Cortex of kidney (tissue), 1 donor: ENCODE results near the gene CBR3.
"Not testable (repeated sequence)": the region's sequence is repeated elsewhere in the genome, so short reads cannot be mapped to it uniquely, and the experiment has no call there.

Experiments
- DNase-seq: peaks from one replicate; lab custom pipeline; 2025; lab: John Stamatoyannopoulos, UW

The CBR3 gene

DNA sequence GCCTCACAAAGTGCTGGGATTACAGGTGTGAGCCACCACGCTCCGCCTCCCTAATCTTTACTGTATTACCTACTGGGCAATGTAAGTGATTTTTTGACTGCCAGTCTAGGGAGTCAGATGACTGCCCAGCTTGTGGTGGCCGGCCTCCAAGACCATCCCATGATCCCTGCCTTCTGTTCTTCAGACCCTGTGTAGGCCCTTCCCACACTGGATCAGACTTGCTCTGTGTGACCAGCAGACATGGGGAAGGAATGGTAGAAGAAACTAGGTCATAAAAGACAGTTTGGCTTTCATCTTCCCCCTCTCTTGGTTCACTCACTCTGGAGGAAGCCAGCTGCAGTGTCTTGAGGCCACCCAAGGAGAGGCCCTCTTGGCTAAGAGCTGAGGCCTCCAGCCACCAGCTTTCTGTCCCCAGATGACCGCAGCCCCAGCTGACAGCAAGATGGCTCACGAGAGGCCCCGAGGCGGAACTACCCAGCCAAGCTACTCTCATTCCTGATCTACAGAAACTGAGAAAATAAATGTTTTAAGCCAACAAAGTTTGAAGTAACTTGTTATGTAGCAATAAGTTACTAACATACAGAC, 14.5 kb upstream of the CBR3 start:
- no peak for DNase-seq

DNA sequence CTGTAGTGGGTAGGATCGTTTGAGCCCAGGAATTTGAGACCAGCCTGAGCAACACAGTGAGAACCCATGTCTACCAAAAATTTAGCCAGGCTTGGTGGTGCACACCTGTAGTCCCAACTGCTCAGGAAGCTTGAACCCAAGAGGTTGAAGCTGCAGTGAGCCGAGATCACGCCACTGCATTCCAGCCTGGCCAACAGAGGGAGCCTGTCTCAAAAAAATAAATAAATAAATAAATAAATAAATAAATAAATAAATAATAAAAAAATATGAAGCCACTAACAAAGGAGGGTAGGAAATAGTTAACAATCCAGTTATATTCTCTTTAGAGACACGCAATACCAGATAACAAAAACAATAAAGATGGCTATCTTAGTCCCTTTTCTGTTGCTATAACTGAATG, 11.9 kb upstream of the CBR3 start:
- DNase-seq, result no peak

- no peak for DNase-seq
Observed at GRCh38 chr21:36124395-36124794, 10.5 kb upstream of the CBR3 start.

DNA sequence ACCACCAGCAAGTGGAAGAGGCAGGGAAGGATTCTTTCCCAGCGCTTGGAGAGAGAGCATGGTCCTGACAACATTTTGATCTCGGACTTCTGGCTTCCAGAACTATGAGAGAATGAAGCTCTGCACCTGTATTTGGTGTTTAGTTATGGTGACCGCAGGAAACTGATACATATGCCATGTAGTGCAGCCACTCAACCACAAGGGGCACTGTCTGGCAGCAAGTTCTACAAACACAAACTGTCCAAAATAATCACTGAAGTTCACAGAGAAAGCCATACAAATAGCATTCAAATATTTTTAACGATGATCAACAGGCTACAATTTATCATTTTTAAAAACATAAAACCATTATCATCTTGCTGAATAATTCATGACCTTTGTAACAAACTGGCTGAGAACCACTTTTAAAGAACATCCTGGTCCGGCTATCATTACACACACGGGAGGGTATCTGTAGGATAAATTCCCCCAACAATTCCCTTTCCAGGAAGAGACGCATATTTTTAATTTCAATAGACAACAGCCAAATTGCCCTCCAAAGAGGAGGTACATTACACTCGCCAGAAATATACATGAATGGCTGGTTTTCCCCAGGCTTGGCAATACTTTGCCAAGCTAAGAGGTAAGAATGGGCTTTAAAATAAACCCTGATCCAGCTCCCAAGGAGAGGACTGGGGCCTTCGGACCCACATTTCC, 9.2 kb upstream of the CBR3 start:
- no peak for DNase-seq

GRCh38 chr21:36126208-36126565, 8.7 kb upstream of the CBR3 start:
- no peak for DNase-seq

DNA sequence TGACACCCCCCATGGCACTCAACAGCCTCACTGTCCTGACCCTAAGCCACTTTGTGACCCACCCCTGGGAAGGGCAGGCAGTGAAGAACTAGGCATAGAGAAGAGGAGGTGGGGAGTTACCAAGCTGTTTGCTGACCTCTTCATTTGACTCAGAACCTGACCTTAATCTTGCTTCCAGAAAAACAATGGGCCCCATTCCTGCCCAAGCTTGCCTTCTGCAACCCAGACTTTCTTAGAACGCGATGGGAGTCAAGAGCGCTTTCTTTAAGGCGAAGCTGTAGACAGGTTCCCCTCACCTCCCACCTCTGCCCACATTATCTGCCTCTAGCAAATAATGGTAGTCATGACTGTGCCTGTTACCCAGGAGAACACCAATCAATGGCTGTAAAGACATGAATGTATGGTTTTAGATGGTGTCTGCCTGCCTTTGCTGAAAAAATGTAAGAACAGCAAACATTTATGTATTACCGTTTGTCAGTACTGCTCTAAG, 8.2 kb upstream of the CBR3 start:
- no peak for DNase-seq

GRCh38 chr21:36127250-36127904, 7.5 kb upstream of the CBR3 start:
- DNase-seq, result no peak

- DNase-seq, result no peak
Observed at GRCh38 chr21:36127977-36128376, 6.9 kb upstream of the CBR3 start.

GRCh38 chr21:36129219-36129618, 5.7 kb upstream of the CBR3 start:
- DNase-seq, result no peak

DNA sequence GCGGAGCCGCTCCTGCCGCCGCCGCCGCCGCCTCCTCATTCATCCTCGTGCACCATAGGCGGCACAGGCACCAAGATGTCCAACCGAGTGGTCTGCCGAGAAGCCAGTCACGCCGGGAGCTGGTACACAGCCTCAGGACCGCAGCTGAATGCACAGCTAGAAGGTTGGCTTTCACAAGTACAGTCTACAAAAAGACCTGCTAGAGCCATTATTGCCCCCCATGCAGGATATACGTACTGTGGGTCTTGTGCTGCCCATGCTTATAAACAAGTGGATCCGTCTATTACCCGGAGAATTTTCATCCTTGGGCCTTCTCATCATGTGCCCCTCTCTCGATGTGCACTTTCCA, 4.5 kb upstream of the CBR3 start:
- DNase-seq, result not testable (repeated sequence)

- DNase-seq, result not testable (repeated sequence)
Observed at GRCh38 chr21:36130839-36131238, 4.0 kb upstream of the CBR3 start.

DNA sequence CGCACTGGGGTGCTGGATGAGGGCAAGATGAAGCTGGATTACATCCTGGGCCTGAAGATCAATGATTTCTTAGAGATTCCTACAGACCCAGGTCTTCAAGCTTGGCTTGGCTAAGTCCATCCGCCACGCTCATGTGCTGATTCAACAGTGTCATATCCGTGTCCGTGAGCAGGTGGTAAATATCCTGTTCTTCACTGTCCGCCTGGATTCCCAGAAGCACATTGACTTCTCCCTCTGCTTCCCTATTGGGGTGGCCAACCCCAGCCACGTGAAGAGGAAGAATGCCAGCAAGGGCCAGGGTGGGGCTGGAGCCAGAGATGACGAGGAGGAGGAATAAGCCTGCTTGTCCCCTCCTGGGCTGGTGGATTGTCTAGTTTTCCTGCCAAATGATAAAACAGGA, 2.2 kb upstream of the CBR3 start:
- DNase-seq, result no peak

DNA sequence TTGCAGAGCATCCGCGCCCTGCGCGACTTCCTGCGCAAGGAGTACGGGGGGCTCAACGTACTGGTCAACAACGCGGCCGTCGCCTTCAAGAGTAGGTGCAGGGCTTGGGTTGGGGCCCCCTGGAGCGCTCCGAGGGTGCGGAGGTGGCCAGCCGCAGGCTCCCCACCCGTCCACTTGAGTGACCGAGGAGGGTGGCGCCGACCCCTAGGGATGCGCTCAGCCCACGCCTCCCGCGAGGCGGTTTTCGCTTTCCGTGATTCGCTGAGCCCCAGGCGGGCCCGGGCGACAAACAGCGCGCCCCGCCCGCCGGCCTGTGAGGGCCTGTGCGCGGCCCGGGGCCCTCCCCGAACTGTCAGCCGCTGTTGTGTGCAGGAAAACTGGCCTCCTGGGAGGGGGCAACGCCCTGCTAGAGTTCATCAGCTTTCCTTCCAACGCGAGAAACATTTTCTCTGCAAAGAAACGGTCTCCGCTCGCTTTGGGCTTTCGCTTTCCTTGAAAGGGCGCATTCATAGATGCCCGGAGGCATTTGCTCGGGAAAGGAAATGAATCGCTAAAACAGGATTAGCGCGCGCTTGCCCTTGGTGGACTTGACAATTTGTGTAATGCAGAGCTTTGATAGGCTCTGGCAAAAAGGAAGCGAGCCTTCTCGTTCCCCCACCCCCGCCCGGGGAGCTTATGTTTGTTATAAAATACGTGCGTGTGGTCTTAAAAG, 668 bp downstream of the CBR3 start:
- no peak for DNase-seq

- not testable (repeated sequence) for DNase-seq
Observed at GRCh38 chr21:36139791-36140190, 4.9 kb downstream of the CBR3 start.

- no peak for DNase-seq
Observed at GRCh38 chr21:36141513-36141925, 6.6 kb downstream of the CBR3 start.

GRCh38 chr21:36144233-36144632, 9.4 kb downstream of the CBR3 start:
- not testable (repeated sequence) for DNase-seq

GRCh38 chr21:36145259-36145658, 10.4 kb downstream of the CBR3 start:
- no peak for DNase-seq

- no peak for DNase-seq
Observed at GRCh38 chr21:36147911-36148310, 13.0 kb downstream of the CBR3 start.

- no peak for DNase-seq
Observed at GRCh38 chr21:36148886-36149285, 14.0 kb downstream of the CBR3 start.

GRCh38 chr21:36149788-36150711, 15.2 kb downstream of the CBR3 start:
- DNase-seq, result no peak

GRCh38 chr21:36155603-36156338, 20.9 kb downstream of the CBR3 start:
- no peak for DNase-seq
